Measurements from ENCODE around the gene EPC1.
A peak's percentile ranks its signal among the peaks of the same experiment; 100 is the strongest.
"Not testable (repeated sequence)": the region's sequence is repeated elsewhere in the genome, so short reads cannot be mapped to it uniquely, and the experiment has no call there.

Gene EPC1

GRCh38 chr10:32371101-32371500 lies 24.1 kb upstream of the EPC1 start:
- no peak for DNase-seq (ENCODE audit: low spot score)

GRCh38 chr10:32367793-32368453 lies 21.0 kb upstream of the EPC1 start:
- peak; percentile 77 for DNase-seq (ENCODE audit: low spot score)

- DNase-seq (ENCODE audit: low spot score) = no peak
Measured at GRCh38 chr10:32366588-32366987, 19.6 kb upstream of the EPC1 start.

- DNase-seq (ENCODE audit: low spot score) = no peak
Measured at GRCh38 chr10:32366111-32366510, 19.2 kb upstream of the EPC1 start.

- DNase-seq (ENCODE audit: low spot score) = not testable (repeated sequence)
Measured at GRCh38 chr10:32365404-32365803, 18.4 kb upstream of the EPC1 start.

GRCh38 chr10:32362571-32362970 lies 15.6 kb upstream of the EPC1 start:
- no peak for DNase-seq (ENCODE audit: low spot score)

- DNase-seq (ENCODE audit: low spot score) = no peak
Measured at GRCh38 chr10:32360884-32361283, 13.9 kb upstream of the EPC1 start.

- no peak for DNase-seq (ENCODE audit: low spot score)
Measured at GRCh38 chr10:32360241-32360640, 13.3 kb upstream of the EPC1 start.

- peak; percentile 32 for DNase-seq (ENCODE audit: low spot score)
Measured at GRCh38 chr10:32357056-32357735, 10.2 kb upstream of the EPC1 start.

GRCh38 chr10:32354690-32355089 lies 7.7 kb upstream of the EPC1 start:
- not testable (repeated sequence) for DNase-seq (ENCODE audit: low spot score)

- DNase-seq (ENCODE audit: low spot score) = no peak
Measured at GRCh38 chr10:32350811-32351350, 3.9 kb upstream of the EPC1 start.

- DNase-seq (ENCODE audit: low spot score) = no peak
Measured at GRCh38 chr10:32349968-32350738, 3.2 kb upstream of the EPC1 start.

GRCh38 chr10:32349199-32349585 lies 2.2 kb upstream of the EPC1 start:
- no peak for DNase-seq (ENCODE audit: low spot score)

GRCh38 chr10:32348297-32349198 lies 1.6 kb upstream of the EPC1 start:
- DNase-seq (ENCODE audit: low spot score) = no peak

GRCh38 chr10:32347363-32348022 lies 535 bp upstream of the EPC1 start:
- no peak for DNase-seq (ENCODE audit: low spot score)

- DNase-seq (ENCODE audit: low spot score) = peak; percentile 95
Measured at GRCh38 chr10:32346134-32346550, 816 bp downstream of the EPC1 start.

GRCh38 chr10:32341596-32341995 lies 5.4 kb downstream of the EPC1 start:
- DNase-seq (ENCODE audit: low spot score) = no peak

GRCh38 chr10:32340596-32341180 lies 6.3 kb downstream of the EPC1 start:
- peak; percentile 28 for DNase-seq (ENCODE audit: low spot score)

- DNase-seq (ENCODE audit: low spot score) = no peak
Measured at GRCh38 chr10:32338262-32338661, 8.7 kb downstream of the EPC1 start.

- no peak for DNase-seq (ENCODE audit: low spot score)
Measured at GRCh38 chr10:32337350-32337749, 9.6 kb downstream of the EPC1 start.

- DNase-seq (ENCODE audit: low spot score) = no peak
Measured at GRCh38 chr10:32333849-32334248, 13.1 kb downstream of the EPC1 start.
